ENCODE measurements around the gene KRT74. TPM values are rescaled to one million over a fixed set of nuclear protein-coding genes. Genes with fewer than 3 reads are reported as not detected.

KRT74 gene
- total and polyA plus RNA-seq, 2 donors from 2014 or later, result not detected

DNA sequence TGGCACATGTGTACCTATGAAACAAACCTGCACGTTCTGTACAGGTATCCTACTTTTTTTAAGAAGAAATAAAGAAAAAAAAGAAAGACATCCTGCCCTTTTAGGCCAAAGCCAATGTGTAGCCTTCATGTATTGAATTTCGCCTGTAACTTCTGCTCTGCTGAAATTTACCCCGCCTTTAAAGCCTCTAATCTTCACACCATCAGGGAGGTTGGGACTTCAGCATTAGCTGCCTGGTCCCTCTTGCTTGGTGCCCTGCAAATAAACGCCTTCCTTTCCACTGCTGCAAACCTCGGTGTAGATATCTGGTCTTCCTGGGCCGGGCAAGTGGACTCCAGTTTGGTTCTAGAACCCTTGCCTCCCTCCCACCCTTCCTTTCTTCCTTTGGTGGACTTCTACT lies 18.1 kb downstream of the KRT74 start:
- no peak overlapping the region for H3K4me3 ChIP-seq (ENCODE audit: low read length in 3 of 3)
- DNase-seq, result no peak
- TF ChIP-seq, protein P1, sequence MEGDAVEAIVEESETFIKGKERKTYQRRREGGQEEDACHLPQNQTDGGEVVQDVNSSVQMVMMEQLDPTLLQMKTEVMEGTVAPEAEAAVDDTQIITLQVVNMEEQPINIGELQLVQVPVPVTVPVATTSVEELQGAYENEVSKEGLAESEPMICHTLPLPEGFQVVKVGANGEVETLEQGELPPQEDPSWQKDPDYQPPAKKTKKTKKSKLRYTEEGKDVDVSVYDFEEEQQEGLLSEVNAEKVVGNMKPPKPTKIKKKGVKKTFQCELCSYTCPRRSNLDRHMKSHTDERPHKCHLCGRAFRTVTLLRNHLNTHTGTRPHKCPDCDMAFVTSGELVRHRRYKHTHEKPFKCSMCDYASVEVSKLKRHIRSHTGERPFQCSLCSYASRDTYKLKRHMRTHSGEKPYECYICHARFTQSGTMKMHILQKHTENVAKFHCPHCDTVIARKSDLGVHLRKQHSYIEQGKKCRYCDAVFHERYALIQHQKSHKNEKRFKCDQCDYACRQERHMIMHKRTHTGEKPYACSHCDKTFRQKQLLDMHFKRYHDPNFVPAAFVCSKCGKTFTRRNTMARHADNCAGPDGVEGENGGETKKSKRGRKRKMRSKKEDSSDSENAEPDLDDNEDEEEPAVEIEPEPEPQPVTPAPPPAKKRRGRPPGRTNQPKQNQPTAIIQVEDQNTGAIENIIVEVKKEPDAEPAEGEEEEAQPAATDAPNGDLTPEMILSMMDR (IDR thresholded peaks at IDR 0.05; ENCODE audit: borderline replicate concordance, extremely low read depth, insufficient read depth), result no peak
- H3K9me3 ChIP-seq (ENCODE audit: control insufficient read depth in 2 of 3, insufficient read depth in 1 of 3, low read length in 3 of 3), result no peaks in the 10 kb centered on the region
- no peak overlapping the region for H3K9ac ChIP-seq (ENCODE audit: low read length in 3 of 3)
- intact Hi-C loops (cut with DNase I), result no loop called here
- no peaks in the 10 kb centered on the region for H3K36me3 ChIP-seq (ENCODE audit: control insufficient read depth in 2 of 3, insufficient read depth in 3 of 3, low read length in 3 of 3)
- FAIRE-seq, result no peak
- H3K27me3 ChIP-seq (ENCODE audit: control insufficient read depth, insufficient read depth, low read length), result no peaks in the 10 kb centered on the region
- peaks cover 0 to 4% (median 0%) of the 10 kb centered on the region in 3 donors for H3K4me1 ChIP-seq (ENCODE audit: control insufficient read depth in 2 of 3, insufficient read depth in 2 of 3, low read depth in 1 of 3, low read length in 3 of 3)
- H3K27ac ChIP-seq (ENCODE audit: low read depth in 2 of 2, low read length in 2 of 2), result no peak overlapping the region

DNA sequence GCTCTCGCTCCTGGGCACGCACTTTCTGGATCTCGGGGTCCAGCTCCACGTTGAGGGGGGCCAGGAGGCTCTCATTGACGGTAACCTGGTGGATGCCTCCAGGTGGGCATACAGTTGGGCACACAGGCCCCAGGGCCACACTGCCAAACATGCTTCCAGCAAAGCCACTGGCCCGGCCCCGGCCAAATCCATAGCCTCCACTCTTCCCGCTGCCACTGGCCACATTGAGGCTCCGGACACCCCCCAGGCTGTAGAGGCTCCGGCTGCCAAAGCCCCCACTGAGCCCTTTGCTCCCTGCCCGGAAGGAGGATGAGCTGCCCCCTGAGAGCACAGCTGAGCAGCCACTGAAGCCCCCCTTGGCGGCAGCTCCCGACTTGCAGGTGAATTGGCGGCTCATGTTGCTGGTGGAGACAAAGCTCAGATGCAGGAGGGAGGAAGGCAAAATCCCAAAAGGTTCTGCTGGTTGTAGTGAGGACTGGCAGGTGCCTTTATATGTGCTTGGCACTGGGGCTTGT lies 20.9 kb downstream of the KRT74 start, which contains the start of gene KRT71:
Gene KRT71, minus strand, starts transcription at position 465 of the 515 bp plus-strand sequence. Its CDS starts 68 bp downstream, at position 397.
- TF ChIP-seq, protein P1 (IDR thresholded peaks at IDR 0.05; ENCODE audit: borderline replicate concordance, extremely low read depth, insufficient read depth), result no peak
- Histone ChIP-seq H3K27ac (ENCODE audit: low read depth in 2 of 2, low read length in 2 of 2) (no peak within 1 kb of the TSS), H3K4me3 (ENCODE audit: low read length in 3 of 3) (no peak within 1 kb of the TSS), H3K27me3 (ENCODE audit: control insufficient read depth, insufficient read depth, low read length) (no peaks in the 10 kb centered on the region), H3K4me1 (ENCODE audit: control insufficient read depth in 2 of 3, insufficient read depth in 2 of 3, low read depth in 1 of 3, low read length in 3 of 3) (peaks cover 0 to 4% (median 0%) of the 10 kb centered on the region in 3 donors), H3K9me3 (ENCODE audit: control insufficient read depth in 2 of 3, insufficient read depth in 1 of 3, low read length in 3 of 3) (no peaks in the 10 kb centered on the region), H3K36me3 (ENCODE audit: control insufficient read depth in 2 of 3, insufficient read depth in 3 of 3, low read length in 3 of 3) (no peaks in the 10 kb centered on the region), H3K9ac (ENCODE audit: low read length in 3 of 3) (no peak within 1 kb of the TSS)
- intact Hi-C loops (cut with DNase I), result no loop called here
- FAIRE-seq, result no peak
- no peak for DNase-seq

DNA sequence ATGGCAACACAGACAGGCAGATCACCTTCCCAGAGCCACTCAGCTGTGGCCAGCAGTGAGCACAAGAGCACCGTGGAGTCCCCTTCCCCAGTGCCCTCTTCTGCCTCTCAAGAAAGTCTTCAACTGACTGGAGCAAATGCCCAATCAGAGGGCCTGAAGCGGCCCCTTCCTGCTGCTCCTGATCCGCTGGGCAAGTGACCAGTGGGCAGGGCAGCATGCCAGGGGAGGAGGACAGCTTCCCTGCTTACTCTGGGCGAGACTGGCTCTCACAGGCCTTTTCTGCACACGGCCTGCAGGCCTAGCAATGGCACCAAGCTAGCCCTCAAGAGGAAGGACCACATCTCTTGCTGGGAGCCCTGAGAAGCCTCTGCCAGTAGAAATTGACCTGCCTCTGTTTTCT lies 21.6 kb downstream of the KRT74 start:
- FAIRE-seq, result no peak
- Histone ChIP-seq H3K27me3 (ENCODE audit: control insufficient read depth, insufficient read depth, low read length) (no peaks in the 10 kb centered on the region), H3K27ac (ENCODE audit: low read depth in 2 of 2, low read length in 2 of 2) (no peak overlapping the region), H3K4me3 (ENCODE audit: low read length in 3 of 3) (no peak overlapping the region), H3K36me3 (ENCODE audit: control insufficient read depth in 2 of 3, insufficient read depth in 3 of 3, low read length in 3 of 3) (no peaks in the 10 kb centered on the region), H3K9ac (ENCODE audit: low read length in 3 of 3) (no peak overlapping the region), H3K4me1 (ENCODE audit: control insufficient read depth in 2 of 3, insufficient read depth in 2 of 3, low read depth in 1 of 3, low read length in 3 of 3) (peaks cover 0 to 4% (median 0%) of the 10 kb centered on the region in 3 donors), H3K9me3 (ENCODE audit: control insufficient read depth in 2 of 3, insufficient read depth in 1 of 3, low read length in 3 of 3) (no peaks in the 10 kb centered on the region)
- DNase-seq, result no peak
- TF ChIP-seq, protein P1 (IDR thresholded peaks at IDR 0.05; ENCODE audit: borderline replicate concordance, extremely low read depth, insufficient read depth), result no peak
- intact Hi-C loops (cut with DNase I), result no loop called here
